WTC11 (cell line): ENCODE results near the gene SHROOM3. TPM values are rescaled to one million over a fixed set of nuclear protein-coding genes. Genes with fewer than 3 reads are reported as not detected.

Experiments
- ATAC-seq: fragments of 200-7000 bp; cut with Tn5 transposase; 2 replicates; pipeline ENCODE4 v1.10.0; 2021; ENCODE audit warnings: mild to moderate bottlenecking, moderate library complexity
- CTCF ChIA-PET: fragments of 300-600 bp; sonication (Branson Sonifier 250); formaldehyde crosslinking; loops from one replicate; lab custom pipeline; 2021; ENCODE audit warnings: antibody characterized with exemption; lab: Charles Lee
- POLR2A ChIA-PET: fragments of 350-600 bp; sonication (Branson Sonifier 250); formaldehyde crosslinking; loops from one replicate; lab custom pipeline; 2021; ENCODE audit warnings: antibody characterized with exemption; lab: Charles Lee
- DNase-seq: peaks from one replicate; pipeline ENCODE4 v3.0.0; 2021; ENCODE audit warnings: low spot score
- H3K27ac Mint-ChIP-seq: 2 replicates; pipeline ENCODE4 v1.8.0; 2021; ENCODE audit warnings: mixed read lengths
- H3K27me3 Mint-ChIP-seq: 2 replicates; pipeline ENCODE4 v1.8.0; 2021; ENCODE audit warnings: low read depth, mild to moderate bottlenecking, moderate library complexity, mixed read lengths
- H3K36me3 Mint-ChIP-seq: 2 replicates; pipeline ENCODE4 v1.8.0; 2021; ENCODE audit warnings: mixed read lengths
- H3K4me1 Mint-ChIP-seq: 2 replicates; pipeline ENCODE4 v1.8.0; 2022; ENCODE audit warnings: mixed read lengths
- H3K4me3 Mint-ChIP-seq: 2 replicates; pipeline ENCODE4 v1.8.0; 2021; ENCODE audit warnings: mild to moderate bottlenecking, moderate library complexity, mixed read lengths
- H3K9me3 Mint-ChIP-seq: 2 replicates; pipeline ENCODE4 v1.8.0; 2021; ENCODE audit warnings: mixed read lengths
- EMX1 ChIP-seq: fragments of 250-450 bp; sonication (Bioruptor Pico); IDR thresholded peaks from 2 replicates; pipeline ENCODE4 v1.8.0; 2021; ENCODE audit warnings: mild to moderate bottlenecking
- JAZF1 ChIP-seq: fragments of 250-450 bp; sonication (Bioruptor Pico); IDR thresholded peaks from 2 replicates; pipeline ENCODE4 v1.9.0; 2021; ENCODE audit warnings: moderate library complexity, mild to moderate bottlenecking, inconsistent platforms
- KAT7 ChIP-seq: sonication (generic); formaldehyde crosslinking; IDR thresholded peaks from 2 replicates; pipeline ENCODE4 v1.8.1; 2023; ENCODE audit warnings: missing genetic modification reagents, mild to moderate bottlenecking, borderline replicate concordance
- MYBL2 ChIP-seq: sonication (generic); formaldehyde crosslinking; IDR thresholded peaks from 2 replicates; pipeline ENCODE4 v1.8.1; 2023; ENCODE audit warnings: mild to moderate bottlenecking, moderate library complexity, missing genetic modification reagents
- NFYB ChIP-seq: sonication (generic); formaldehyde crosslinking; conservative IDR thresholded peaks from 2 replicates; pipeline ENCODE4 v1.8.0; 2022; ENCODE audit warnings: low read depth, missing genetic modification reagents
- NR1H2 ChIP-seq: sonication (generic); formaldehyde crosslinking; IDR thresholded peaks from 2 replicates; pipeline ENCODE4 v1.9.0; 2021; ENCODE audit warnings: mild to moderate bottlenecking, moderate library complexity, missing genetic modification reagents
- NR3C1 ChIP-seq: sonication (generic); formaldehyde crosslinking; conservative IDR thresholded peaks from 2 replicates; pipeline ENCODE4 v1.8.1; 2023; ENCODE audit warnings: low read depth, mild to moderate bottlenecking, missing genetic modification reagents
- TP53 ChIP-seq: sonication (generic); formaldehyde crosslinking; IDR thresholded peaks from 2 replicates; pipeline ENCODE4 v1.8.1; 2023; ENCODE audit warnings: mild to moderate bottlenecking, missing genetic modification reagents
- ZNF416 ChIP-seq: fragments of 250-450 bp; sonication (Bioruptor Pico); IDR thresholded peaks from 2 replicates; pipeline ENCODE4 v1.9.0; 2021; ENCODE audit warnings: mild to moderate bottlenecking, inconsistent platforms
- total RNA-seq: library from RNA; stranded (reverse); gene quantifications from 3 replicates; pipeline ENCODE4 v1.2.3, GENCODE V29; 2021
- TF ChIP-seq, protein P1 (sequence below): sonication (generic); formaldehyde crosslinking; IDR thresholded peaks from 2 replicates; pipeline ENCODE4 v1.8.0; 2023; ENCODE audit warnings: mild to moderate bottlenecking, missing genetic modification reagents
- TF ChIP-seq, protein P2 (sequence below): sonication (generic); formaldehyde crosslinking; IDR thresholded peaks from 2 replicates; pipeline ENCODE4 v1.8.0; 2022; ENCODE audit warnings: missing genetic modification reagents
- TF ChIP-seq, protein P3 (sequence below): sonication (generic); formaldehyde crosslinking; IDR thresholded peaks from 2 replicates; pipeline ENCODE4 v1.8.1; 2022; ENCODE audit warnings: low read depth, mild to moderate bottlenecking, moderate library complexity, missing genetic modification reagents, borderline replicate concordance
- TF ChIP-seq, protein P4 (sequence below): sonication (generic); formaldehyde crosslinking; conservative IDR thresholded peaks from 2 replicates; pipeline ENCODE4 v1.8.1; 2022; ENCODE audit warnings: mild to moderate bottlenecking, missing genetic modification reagents
- TF ChIP-seq, protein P5 (sequence below): sonication (generic); formaldehyde crosslinking; IDR thresholded peaks from 2 replicates; pipeline ENCODE4 v1.8.1; 2023; ENCODE audit warnings: mild to moderate bottlenecking, missing genetic modification reagents, moderate library complexity

SHROOM3 gene
- total RNA-seq, 1 experiment from 2014 or later = 71.9 TPM

DNA sequence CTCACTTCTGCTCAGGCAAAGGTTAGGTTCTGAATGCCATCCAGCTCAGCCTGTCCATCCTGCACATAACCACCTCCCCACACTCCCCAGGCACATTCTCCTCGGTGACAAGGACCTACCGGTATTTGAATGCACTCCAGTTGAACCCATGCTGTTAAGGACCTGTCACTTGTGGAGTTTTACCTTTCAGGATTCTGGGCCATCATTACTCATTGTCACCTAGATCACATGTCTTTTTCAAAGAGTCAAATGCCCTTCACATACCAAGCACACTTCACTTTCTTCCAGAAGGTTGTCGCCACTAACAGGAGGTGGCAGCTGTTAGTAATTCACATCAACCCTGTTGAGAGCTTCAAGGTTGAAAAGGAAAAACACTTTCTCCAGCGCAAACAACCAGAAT is 244.7 kb downstream of the SHROOM3 start (continued):
- TF ChIP-seq, protein P1, sequence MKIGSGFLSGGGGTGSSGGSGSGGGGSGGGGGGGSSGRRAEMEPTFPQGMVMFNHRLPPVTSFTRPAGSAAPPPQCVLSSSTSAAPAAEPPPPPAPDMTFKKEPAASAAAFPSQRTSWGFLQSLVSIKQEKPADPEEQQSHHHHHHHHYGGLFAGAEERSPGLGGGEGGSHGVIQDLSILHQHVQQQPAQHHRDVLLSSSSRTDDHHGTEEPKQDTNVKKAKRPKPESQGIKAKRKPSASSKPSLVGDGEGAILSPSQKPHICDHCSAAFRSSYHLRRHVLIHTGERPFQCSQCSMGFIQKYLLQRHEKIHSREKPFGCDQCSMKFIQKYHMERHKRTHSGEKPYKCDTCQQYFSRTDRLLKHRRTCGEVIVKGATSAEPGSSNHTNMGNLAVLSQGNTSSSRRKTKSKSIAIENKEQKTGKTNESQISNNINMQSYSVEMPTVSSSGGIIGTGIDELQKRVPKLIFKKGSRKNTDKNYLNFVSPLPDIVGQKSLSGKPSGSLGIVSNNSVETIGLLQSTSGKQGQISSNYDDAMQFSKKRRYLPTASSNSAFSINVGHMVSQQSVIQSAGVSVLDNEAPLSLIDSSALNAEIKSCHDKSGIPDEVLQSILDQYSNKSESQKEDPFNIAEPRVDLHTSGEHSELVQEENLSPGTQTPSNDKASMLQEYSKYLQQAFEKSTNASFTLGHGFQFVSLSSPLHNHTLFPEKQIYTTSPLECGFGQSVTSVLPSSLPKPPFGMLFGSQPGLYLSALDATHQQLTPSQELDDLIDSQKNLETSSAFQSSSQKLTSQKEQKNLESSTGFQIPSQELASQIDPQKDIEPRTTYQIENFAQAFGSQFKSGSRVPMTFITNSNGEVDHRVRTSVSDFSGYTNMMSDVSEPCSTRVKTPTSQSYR (CRISPR knock-in tag) = no peak

DNA sequence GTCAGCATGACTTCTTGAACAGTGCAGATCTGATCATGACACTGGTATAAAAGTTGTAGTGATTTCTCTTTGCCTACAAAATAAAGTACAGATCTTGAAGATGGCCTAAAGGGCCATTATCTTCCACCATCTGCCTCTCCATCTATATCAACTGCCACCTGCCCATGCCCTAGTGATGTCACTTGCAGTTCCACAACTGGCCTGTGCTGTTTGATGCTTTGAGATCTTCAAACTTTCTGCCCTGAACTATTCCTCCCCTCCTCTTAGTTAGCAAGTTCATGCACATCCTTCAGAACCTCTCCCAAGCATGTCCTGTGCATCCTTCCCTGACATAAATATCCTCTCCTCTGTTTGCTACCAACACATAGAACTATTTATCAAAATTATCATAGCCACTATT is 245.9 kb downstream of the SHROOM3 start:
- ATAC-seq (no peak), DNase-seq (no peak)
- Mint-ChIP-seq H3K27ac (no peak overlapping the region), H3K4me3 (no peak overlapping the region), H3K4me1 (peaks cover 19% of the 10 kb centered on the region), H3K27me3 (no peaks in the 10 kb centered on the region), H3K36me3 (no peaks in the 10 kb centered on the region), H3K9me3 (no peaks in the 10 kb centered on the region)
- ChIA-PET POLR2A (interaction anchor here (0.5 kb wide), 1 partner anchor 414 kb away, joined by 3 read pairs; no protein-coding TSS in a partner anchor), CTCF (no interaction called here)
- no peak for TF ChIP-seq NFYB (CRISPR knock-in tag)
- TF ChIP-seq ZNF416 (CRISPR knock-in tag) = no peak
- no peak for TF ChIP-seq TP53
- TF ChIP-seq NR3C1 (CRISPR knock-in tag) = no peak
- TF ChIP-seq NR1H2 (CRISPR knock-in tag) = no peak
- TF ChIP-seq, protein P2, sequence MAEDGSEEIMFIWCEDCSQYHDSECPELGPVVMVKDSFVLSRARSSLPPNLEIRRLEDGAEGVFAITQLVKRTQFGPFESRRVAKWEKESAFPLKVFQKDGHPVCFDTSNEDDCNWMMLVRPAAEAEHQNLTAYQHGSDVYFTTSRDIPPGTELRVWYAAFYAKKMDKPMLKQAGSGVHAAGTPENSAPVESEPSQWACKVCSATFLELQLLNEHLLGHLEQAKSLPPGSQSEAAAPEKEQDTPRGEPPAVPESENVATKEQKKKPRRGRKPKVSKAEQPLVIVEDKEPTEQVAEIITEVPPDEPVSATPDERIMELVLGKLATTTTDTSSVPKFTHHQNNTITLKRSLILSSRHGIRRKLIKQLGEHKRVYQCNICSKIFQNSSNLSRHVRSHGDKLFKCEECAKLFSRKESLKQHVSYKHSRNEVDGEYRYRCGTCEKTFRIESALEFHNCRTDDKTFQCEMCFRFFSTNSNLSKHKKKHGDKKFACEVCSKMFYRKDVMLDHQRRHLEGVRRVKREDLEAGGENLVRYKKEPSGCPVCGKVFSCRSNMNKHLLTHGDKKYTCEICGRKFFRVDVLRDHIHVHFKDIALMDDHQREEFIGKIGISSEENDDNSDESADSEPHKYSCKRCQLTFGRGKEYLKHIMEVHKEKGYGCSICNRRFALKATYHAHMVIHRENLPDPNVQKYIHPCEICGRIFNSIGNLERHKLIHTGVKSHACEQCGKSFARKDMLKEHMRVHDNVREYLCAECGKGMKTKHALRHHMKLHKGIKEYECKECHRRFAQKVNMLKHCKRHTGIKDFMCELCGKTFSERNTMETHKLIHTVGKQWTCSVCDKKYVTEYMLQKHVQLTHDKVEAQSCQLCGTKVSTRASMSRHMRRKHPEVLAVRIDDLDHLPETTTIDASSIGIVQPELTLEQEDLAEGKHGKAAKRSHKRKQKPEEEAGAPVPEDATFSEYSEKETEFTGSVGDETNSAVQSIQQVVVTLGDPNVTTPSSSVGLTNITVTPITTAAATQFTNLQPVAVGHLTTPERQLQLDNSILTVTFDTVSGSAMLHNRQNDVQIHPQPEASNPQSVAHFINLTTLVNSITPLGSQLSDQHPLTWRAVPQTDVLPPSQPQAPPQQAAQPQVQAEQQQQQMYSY (CRISPR knock-in tag) = no peak
- TF ChIP-seq, protein P1 (CRISPR knock-in tag) = no peak

DNA sequence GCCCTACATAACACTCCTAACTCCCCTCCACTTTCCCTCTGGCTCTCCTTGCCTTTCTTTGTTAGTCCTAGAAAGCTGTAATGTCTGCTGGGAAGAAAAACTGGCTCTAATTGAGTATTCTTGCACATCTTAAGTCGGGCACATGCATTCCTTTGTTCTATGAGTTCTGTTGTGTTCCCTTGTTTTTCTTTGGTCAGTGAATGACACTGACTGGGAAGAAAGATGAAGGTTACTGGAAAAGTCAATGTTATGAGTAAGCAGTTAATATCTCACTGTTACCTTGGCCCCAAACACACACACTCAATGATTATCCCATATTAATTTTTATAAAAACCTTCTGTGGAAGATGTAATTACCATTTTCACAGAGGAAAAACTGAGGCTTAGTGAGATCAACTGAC is 247.0 kb downstream of the SHROOM3 start:
- POLR2A ChIA-PET = no interaction called here
- Mint-ChIP-seq H3K27me3 (no peaks in the 10 kb centered on the region), H3K36me3 (no peaks in the 10 kb centered on the region), H3K27ac (no peak overlapping the region), H3K9me3 (no peaks in the 10 kb centered on the region), H3K4me3 (no peak overlapping the region), H3K4me1 (peaks cover 14% of the 10 kb centered on the region)
- DNase-seq (no peak), ATAC-seq (no peak)
- CTCF ChIA-PET = interaction anchor here (0.6 kb wide), 1 partner anchor 55 kb away, joined by 3 read pairs; no protein-coding TSS in a partner anchor
- TF ChIP-seq JAZF1 (CRISPR knock-in tag) = no peak
- no peak for TF ChIP-seq EMX1 (CRISPR knock-in tag)
- TF ChIP-seq MYBL2 (CRISPR knock-in tag) = no peak
- TF ChIP-seq, protein P3, sequence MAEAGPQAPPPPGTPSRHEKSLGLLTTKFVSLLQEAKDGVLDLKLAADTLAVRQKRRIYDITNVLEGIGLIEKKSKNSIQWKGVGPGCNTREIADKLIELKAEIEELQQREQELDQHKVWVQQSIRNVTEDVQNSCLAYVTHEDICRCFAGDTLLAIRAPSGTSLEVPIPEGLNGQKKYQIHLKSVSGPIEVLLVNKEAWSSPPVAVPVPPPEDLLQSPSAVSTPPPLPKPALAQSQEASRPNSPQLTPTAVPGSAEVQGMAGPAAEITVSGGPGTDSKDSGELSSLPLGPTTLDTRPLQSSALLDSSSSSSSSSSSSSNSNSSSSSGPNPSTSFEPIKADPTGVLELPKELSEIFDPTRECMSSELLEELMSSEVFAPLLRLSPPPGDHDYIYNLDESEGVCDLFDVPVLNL (CRISPR knock-in tag) = no peak
- TF ChIP-seq KAT7 (CRISPR knock-in tag) = no peak
- TF ChIP-seq, protein P4, sequence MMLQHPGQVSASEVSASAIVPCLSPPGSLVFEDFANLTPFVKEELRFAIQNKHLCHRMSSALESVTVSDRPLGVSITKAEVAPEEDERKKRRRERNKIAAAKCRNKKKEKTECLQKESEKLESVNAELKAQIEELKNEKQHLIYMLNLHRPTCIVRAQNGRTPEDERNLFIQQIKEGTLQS (CRISPR knock-in tag) = no peak
- TF ChIP-seq, protein P5, sequence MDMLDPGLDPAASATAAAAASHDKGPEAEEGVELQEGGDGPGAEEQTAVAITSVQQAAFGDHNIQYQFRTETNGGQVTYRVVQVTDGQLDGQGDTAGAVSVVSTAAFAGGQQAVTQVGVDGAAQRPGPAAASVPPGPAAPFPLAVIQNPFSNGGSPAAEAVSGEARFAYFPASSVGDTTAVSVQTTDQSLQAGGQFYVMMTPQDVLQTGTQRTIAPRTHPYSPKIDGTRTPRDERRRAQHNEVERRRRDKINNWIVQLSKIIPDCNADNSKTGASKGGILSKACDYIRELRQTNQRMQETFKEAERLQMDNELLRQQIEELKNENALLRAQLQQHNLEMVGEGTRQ (CRISPR knock-in tag) = no peak
